Hematopoietic multipotent progenitor cell treated with erythropoietin and hydrocortisone succinate and interleukin-3 and kit ligand, for 6 days (in vitro differentiated cells): Measurements from ENCODE around the gene TNFRSF18.
A peak's percentile ranks its signal among the peaks of the same experiment; 100 is the strongest.

Experiments
- DNase-seq: peaks from one replicate; pipeline ENCODE4 v3.0.0-alpha.2; 2015

Gene TNFRSF18

GRCh38 chr1:1210726-1211540, 4.5 kb upstream of the TNFRSF18 start:
- DNase-seq: no peak

- peak; percentile 63 for DNase-seq
Measured at GRCh38 chr1:1208713-1209433, 2.5 kb upstream of the TNFRSF18 start.

- DNase-seq: no peak
Measured at GRCh38 chr1:1207571-1207892, 1.1 kb upstream of the TNFRSF18 start.

GRCh38 chr1:1206966-1207531, 657 bp upstream of the TNFRSF18 start:
- no peak for DNase-seq

- DNase-seq: no peak
Measured at GRCh38 chr1:1205769-1206375, 520 bp downstream of the TNFRSF18 start.

- no peak for DNase-seq
Measured at GRCh38 chr1:1204998-1205768, 1.2 kb downstream of the TNFRSF18 start.

- DNase-seq: no peak
Measured at GRCh38 chr1:1204425-1204920, 1.9 kb downstream of the TNFRSF18 start.

GRCh38 chr1:1203561-1204424, 2.6 kb downstream of the TNFRSF18 start:
- DNase-seq: no peak

GRCh38 chr1:1202831-1203560, 3.4 kb downstream of the TNFRSF18 start:
- DNase-seq: no peak

GRCh38 chr1:1200876-1201810, 5.2 kb downstream of the TNFRSF18 start:
- peak; percentile 38 for DNase-seq

- DNase-seq: no peak
Measured at GRCh38 chr1:1199961-1200875, 6.2 kb downstream of the TNFRSF18 start.

- no peak for DNase-seq
Measured at GRCh38 chr1:1199141-1199960, 7.0 kb downstream of the TNFRSF18 start.

GRCh38 chr1:1198423-1199140, 7.8 kb downstream of the TNFRSF18 start:
- no peak for DNase-seq

- DNase-seq: no peak
Measured at GRCh38 chr1:1197551-1198422, 8.6 kb downstream of the TNFRSF18 start.

GRCh38 chr1:1197188-1197500, 9.2 kb downstream of the TNFRSF18 start:
- DNase-seq: no peak
